HG02885 (cell line): ENCODE data around the gene MAGEC2.

ENCODE experiments used
- ATAC-seq: cut with Tn5 transposase; IDR thresholded peaks from one replicate; pipeline ENCODE4 v1.9.1; 2021; ENCODE audit warnings: mild to moderate bottlenecking; ENCODE audit not compliant: unreplicated experiment, poor library complexity

The MAGEC2 gene, protein sequence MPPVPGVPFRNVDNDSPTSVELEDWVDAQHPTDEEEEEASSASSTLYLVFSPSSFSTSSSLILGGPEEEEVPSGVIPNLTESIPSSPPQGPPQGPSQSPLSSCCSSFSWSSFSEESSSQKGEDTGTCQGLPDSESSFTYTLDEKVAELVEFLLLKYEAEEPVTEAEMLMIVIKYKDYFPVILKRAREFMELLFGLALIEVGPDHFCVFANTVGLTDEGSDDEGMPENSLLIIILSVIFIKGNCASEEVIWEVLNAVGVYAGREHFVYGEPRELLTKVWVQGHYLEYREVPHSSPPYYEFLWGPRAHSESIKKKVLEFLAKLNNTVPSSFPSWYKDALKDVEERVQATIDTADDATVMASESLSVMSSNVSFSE

DNA sequence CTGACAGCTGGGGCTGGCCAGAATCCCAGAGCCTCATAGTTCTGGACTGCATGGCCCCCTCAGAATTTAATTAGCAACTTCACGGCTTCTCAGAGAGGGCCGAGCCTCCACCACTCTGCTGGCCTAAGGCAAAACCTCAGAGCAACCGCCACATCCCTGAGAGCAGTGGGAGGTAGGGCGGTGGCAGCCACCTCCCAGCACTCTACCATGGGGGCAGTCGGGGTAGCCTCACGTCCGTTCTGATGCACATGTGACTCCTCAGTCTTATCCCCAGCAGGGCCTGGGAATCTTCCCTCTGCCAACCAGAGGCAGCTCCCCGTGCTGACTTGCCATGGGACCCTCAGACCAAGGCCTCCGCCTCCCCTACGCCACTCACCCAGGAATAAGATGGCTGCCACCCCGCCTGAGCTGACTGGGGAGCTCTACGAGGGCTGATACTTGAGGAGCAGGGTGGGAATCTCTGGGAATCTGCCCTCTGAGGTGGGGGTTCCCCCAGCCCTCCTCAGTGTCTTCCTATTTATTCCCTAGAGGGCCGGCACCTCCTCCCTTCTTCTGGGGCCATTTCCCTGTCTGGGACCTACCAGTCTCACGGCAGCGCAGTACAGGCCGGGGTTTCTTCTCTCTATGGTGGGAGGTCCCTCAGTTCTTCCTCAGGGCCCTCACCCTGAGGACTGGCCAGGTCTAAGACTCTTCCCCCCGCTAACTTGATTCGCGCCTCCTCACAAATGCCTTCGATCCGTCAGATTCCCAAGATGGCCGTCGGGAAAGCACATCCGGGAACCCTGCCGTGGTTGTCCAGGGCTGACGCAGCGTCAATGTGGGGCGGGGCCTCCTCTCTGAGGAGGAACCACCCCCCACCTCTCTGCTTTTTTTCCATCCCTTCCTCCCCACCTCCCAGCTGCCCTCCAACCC, at the start of gene MAGEC2:
Gene MAGEC2, minus strand, starts transcription at position 769 of the 912 bp plus-strand sequence. CDS start 1,303 bp downstream, outside the sequence.
- no peak for ATAC-seq

DNA sequence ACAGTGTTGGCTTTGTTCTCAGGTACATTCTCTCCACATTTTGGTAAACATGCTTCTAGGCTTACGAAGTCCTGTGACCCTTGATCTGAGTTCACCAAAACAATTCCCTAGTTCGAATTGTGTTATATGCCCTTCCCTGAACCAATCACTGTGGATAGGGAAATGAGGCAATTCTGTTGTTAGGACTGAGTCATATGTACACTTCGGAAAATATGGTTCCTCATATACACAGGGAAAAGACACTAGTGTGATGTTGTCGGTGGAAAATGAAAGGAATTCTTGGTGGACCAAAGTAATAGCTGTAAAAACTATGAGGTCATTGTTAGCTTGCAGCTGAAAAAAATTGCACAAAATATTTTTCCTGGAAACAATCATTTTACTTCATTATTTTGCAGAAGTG, 46.6 kb upstream of the MAGEC2 start:
- no peak for ATAC-seq

DNA sequence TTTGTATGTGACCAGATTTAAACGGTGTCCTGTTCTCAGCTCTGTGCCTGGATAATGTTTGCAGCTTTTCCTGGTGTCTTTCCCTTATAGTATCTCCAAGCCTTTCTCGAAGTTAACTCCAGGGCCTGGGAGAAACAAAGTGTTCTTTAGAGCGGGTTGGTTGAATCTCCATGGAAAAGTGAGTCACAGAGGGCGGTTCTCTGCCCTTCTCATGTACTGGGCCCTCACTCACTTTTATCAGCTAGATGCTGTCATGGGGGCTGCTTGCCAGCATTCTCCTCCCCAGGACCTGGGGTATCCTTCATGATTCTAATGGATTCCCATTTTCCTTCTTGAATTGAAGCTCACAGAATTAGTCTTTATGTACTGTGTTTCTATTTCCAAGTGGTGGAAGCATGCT, 46.1 kb upstream of the MAGEC2 start:
- no peak for ATAC-seq

DNA sequence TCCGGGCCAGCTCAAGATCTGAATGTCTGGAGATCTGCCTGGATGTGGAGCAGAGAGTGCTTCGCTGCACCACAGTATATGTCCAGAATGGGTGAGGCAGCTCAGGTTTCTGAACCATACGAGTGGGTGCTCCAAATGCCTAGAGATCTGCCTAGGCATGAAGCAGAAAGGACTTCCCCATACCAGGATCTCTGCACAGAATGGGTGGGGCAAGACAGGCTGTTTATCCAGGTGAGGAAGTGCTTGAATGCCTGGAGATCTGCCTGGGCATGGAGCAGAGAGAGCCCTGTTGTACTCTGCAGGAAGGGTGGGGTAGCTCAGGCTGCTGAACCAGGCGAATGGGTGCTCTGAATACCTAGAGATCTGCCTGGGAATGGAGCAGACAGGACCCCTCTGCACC, 45.4 kb upstream of the MAGEC2 start:
- ATAC-seq, result no peak

- no peak for ATAC-seq
Measured at GRCh38 chrX:142249721-142250120, 44.6 kb upstream of the MAGEC2 start.

GRCh38 chrX:142244568-142244967, 39.5 kb upstream of the MAGEC2 start:
- ATAC-seq, result no peak

GRCh38 chrX:142238536-142238935, 33.4 kb upstream of the MAGEC2 start:
- no peak for ATAC-seq

DNA sequence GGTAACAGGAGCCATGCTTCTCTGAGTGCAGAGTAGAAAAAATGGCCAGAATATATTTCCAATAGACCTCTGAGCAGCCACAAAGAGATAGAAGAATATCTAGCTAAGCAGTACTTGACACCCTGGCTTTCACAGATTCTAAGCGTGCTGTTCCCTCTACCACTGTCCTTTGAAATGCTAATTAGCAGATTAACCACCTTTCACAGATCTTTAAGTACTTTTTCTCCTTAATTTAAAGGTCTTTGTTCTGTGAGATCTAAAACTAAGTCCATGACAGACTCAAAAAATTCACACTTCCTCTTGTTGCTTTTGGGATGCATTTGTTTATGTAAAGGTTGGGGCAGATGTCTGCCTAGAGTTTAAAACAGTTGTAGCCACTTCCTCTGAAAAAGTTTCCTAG, 28.3 kb upstream of the MAGEC2 start:
- no peak for ATAC-seq

GRCh38 chrX:142214081-142214480, 9.0 kb upstream of the MAGEC2 start:
- no peak for ATAC-seq

DNA sequence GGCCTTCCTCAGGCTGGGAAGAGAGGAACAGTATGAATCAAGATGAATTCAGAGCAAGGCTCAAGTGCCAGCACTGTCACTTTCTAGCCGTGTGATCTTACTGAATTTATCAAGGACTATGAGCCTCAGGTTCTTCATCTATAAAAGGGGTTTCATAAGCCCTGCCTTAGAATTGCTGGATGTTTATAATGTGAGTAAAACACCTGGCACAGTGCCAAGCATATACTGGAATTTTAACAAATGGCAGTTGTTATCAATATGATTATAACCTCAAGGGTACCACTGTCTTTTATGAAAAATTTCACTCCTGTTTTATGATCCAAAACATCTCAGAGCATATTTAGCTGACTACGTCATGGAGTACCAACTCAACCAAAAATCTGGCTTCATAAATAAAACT, 4.0 kb downstream of the MAGEC2 start:
- ATAC-seq, result no peak

DNA sequence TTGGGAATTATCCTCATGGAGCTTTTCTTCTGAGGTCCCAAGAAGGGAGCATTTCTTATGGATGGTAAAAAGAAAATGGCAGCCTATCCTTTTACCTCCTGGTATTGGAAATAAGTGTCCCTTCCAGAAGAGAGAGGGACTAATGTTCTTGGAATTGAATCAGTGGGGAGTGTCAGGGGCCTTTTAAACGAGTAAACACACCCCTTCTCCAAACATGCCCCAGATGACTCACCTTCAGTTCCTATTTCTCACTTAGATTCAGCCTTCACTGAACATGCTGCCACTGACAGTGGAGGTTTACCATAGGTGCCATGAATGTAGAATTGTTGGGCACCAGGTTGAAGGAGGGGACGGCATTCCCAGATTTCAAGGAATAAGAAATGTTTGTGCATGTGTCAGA, 19.0 kb downstream of the MAGEC2 start:
- ATAC-seq, result no peak

DNA sequence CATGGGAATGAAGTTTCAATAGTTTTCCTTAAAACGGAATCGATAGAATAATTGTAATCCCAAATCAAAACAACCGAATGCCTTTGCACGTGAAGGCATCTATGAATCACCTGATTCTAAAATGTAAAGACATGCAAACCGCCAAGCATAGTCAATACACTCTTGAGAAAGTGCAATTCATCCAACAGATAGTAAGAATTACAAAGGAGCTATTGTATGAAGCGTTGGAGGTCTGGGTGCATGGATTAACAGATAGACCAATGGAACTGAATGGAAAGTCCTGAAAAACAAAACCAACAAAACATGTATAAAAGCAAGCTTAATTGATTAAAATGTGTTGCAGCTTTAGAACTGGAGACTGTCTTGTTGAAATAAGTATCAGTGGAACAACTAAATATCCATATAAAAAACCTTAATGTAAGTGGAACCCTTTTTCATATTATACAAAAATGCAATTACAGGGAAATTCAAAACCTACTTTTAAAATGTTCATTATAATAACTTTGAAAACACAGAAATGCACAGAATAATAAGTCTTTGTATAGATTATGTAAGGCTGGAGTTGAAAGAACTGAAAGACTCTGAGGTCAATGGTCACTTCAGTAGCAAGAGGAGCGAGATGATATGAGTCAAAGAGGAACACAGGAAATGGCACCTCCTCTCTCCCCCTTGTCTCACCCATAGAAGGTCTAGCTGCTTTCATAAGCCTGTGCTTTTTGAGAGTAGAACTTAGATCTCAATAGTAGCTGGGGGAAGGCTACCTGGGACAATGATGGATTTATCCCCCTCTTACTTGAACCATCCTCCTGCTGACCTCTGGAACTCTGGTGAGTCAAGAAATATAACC, 20.1 kb downstream of the MAGEC2 start:
- ATAC-seq, result no peak

DNA sequence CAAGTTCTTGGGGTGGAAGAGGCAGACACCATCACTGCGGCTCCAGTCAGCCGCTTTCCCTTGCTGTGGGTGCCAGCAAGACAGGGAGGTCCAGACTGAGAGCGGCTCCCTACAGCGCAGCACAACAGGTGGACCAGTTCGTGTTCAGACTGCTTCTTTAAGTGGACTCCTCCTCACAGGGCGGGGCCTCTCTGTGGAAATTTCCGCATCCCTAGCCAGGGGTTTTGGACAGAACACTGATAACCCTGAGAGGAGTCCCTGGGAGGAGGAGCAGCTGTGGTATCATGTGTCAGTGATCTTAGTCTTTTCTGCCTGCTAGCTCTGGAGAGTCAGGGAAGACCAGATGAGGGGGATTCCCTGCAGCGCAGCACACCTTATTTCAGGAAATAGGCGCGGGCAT, 48.5 kb downstream of the MAGEC2 start:
- no peak for ATAC-seq
